Erythroblast (primary cell): ENCODE data around the gene AKR7A3.
A peak's percentile ranks its signal among the peaks of the same experiment; 100 is the strongest.
"Not testable (repeated sequence)": the region's sequence is repeated elsewhere in the genome, so short reads cannot be mapped to it uniquely, and the experiment has no call there.

Source experiments
- DNase-seq, 2 experiments: peaks; one replicate each; lab custom pipeline; 2025; lab: John Stamatoyannopoulos, UW
- GATA1 ChIP-seq: IDR thresholded peaks from 2 replicates; pipeline ENCODE4 v1.6.1; 2011; ENCODE audit warnings: low read depth, mild to moderate bottlenecking, control low read depth, low read length, moderate library complexity
- POLR2A ChIP-seq: IDR thresholded peaks from 2 replicates; pipeline ENCODE4 v1.6.1; 2011; ENCODE audit warnings: mild to moderate bottlenecking, low read length

The AKR7A3 gene

GRCh38 chr1:19260211-19261138 is 28.1 kb downstream of the AKR7A3 start:
- TF ChIP-seq POLR2A (no peak), GATA1 (no peak)
- DNase-seq = peak; percentile 11 to 12

DNA sequence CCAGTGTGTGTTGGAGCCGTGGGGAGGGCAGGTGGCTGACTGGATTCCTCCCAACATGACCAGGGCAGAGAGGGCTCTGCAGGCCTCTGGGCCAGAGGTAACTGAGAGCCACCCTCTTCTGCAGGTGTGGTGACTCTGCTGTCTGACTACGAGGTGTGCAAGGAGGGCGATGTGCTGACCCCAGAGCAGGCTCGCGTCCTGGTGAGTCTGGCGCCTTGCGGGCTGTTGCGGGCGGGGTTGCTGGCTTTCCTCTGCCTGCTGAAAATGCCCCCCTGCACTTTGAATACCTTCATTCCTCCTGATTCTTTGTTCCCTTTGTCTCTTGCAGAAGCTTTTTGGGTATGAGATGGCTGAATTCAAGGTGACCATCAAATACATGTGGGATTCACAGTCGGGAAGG is 30.2 kb downstream of the AKR7A3 start:
- DNase-seq = no peak
- TF ChIP-seq GATA1 (no peak), POLR2A (no peak)

DNA sequence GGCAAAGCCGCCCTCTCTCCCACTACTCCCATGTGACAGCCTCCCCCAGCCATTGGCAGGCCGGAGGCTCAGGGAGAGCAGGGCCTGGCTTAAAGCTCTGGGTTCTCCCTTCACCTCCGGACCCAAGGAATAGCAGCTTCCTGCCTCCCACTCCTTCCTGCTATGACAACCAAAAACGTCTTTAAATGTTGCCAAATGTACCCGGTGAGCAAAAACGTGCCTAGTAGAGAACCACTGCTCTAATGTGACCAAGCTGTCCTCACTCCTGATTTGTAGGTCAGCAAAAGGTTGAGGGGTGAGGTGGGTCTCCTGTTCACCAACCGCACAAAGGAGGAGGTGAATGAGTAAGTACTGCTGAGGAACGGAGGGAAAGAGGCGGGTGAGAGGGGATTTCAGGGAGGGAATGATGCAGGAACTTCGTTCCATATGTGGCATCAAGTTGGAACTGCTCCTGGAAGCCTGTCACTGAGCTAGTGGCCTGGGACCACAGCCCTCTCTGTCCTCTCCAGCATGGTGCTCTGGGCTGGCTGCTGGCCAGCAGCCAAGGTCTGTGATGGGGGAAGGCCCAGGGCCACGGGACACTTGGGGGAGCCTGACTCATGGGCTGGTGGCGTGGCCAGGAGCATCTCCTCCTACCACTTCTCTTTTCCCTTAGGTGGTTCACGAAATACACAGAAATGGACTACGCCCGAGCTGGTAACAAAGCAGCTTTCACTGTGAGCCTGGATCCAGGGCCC is 31.2 kb downstream of the AKR7A3 start:
- peak in 1 of 2 experiments; percentile 28 for DNase-seq
- TF ChIP-seq GATA1 (no peak), POLR2A (no peak)

DNA sequence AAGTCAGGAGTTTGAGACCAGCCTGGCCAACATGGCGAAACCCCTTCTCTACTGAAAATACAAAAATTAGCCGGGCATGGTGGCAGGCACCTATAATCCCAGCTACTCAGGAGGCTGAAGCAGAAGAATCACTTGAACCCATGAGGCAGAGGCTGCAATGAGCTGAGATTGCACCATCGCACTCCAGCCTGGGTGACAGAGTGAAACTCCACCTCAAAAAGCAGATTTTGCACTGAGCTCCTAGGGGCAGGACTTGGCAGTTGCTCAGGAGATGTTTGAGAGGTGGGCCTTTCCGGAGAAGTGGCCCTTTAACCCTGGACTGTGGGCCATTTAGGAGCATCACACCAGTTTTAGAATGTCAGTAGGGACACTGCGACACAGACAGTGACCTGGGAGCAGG is 32.3 kb downstream of the AKR7A3 start:
- DNase-seq = not testable (repeated sequence)

DNA sequence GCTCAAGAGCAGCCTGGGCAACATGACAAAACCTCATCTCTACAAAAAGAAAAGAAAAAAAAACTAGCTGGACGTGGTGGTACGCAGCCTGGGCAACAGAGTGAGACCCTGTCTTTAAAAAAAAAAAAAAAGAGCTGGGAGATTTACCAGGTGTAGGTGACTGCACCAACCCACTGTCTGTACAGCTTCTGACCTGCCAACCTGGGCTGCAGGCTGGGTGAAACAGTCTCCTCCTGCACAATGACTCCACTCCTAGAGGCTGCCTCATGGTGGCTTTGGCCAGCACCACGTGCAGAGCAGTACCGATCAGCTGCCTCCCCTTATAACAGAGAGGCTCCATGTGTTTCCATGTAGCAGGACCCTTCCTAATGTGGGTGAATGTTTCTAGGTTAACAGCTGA is 33.3 kb downstream of the AKR7A3 start:
- TF ChIP-seq POLR2A (no peak), GATA1 (no peak)
- no peak for DNase-seq

GRCh38 chr1:19254416-19254815 is 34.2 kb downstream of the AKR7A3 start:
- no peak for DNase-seq
- TF ChIP-seq POLR2A (no peak), GATA1 (no peak)

GRCh38 chr1:19251305-19252196 is 37.0 kb downstream of the AKR7A3 start, which contains the start of the genes EMC1 and MRTO4:
Gene EMC1, minus strand, starts transcription at chr1:19251524. Its CDS starts 15 bp downstream, at chr1:19251509.
Gene MRTO4, plus strand, starts transcription at chr1:19251805. Its CDS starts 31 bp downstream, at chr1:19251836.
- peak; percentile 91 to 94 for DNase-seq
- TF ChIP-seq GATA1 (no peak), POLR2A (peak; percentile 82)

DNA sequence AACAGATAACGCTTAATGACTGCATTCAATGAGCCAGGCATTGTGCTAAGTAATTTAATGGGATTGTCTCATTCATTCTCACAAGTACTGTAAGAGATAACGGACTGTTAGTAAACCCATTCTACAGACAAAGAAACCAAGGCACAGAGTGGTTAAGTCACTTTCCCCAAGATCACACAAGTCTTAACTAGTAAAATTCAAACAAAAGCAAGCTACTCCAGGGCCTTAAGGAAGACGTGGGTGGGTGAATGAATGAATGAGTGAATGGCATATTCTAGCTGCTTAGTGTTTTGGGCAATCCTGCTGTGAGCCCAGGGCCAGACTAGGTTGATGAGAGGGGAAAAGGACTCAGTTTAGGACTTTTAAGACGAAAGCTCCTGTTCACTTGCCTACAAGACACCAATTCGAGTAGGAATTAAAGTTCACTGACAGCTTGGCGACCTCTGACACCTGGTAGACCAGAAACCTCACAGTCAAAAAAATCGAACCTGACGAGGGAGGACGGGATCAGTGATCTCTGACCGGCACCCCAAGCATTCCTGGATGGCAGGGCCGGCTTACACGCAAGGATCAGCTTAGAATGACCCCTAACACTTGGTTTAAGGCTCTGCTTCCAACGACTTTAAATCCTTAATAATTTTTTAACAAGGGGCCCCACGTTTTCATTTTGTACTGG is 37.8 kb downstream of the AKR7A3 start:
- no peak for TF ChIP-seq POLR2A
- TF ChIP-seq GATA1 = no peak

DNA sequence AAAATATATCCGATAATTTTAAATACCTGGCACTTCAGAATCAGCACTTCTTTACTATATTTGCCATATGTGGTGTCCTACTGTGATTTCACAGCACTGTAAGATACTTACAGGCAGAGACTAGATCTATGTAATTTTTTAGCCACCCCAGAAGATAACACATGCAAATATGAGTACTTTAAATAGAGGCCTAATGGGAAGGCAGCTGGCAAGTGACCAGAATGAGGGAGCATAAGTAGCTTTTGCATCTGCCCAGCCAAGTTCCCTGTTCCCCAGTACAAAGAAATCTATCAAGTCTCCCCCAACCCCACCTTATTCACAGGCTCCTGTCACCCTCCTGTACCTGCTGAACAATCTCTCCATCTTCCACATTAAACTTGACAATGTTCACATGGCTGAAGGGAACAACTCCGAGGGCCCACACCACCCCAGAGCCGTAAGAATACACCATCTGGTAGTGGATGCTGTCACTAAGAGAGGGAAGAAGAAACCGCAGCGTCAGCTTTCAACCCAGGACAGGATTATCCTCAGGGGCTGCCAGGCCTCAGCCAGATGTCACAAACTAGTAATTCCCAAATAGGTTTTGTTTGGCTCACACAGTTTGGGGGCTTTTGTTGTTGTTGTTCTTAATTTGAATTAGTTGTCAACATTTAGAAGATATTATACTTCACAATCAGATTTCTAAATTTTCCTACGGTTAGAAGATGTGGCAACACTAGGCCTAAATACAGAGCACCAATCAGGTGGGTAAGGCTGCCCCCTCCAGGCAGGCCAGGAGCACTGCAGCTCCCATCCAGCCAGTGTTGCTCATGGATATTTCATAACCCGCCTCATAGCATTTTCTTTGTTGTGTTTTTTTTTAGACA is 47.7 kb downstream of the AKR7A3 start:
- TF ChIP-seq GATA1 = no peak
- no peak for TF ChIP-seq POLR2A
- DNase-seq = peak; percentile 69 to 83

More for the DNA sequence above, 37.8 kb downstream of the AKR7A3 start:
- peak; percentile 58 to 65 for DNase-seq

DNA sequence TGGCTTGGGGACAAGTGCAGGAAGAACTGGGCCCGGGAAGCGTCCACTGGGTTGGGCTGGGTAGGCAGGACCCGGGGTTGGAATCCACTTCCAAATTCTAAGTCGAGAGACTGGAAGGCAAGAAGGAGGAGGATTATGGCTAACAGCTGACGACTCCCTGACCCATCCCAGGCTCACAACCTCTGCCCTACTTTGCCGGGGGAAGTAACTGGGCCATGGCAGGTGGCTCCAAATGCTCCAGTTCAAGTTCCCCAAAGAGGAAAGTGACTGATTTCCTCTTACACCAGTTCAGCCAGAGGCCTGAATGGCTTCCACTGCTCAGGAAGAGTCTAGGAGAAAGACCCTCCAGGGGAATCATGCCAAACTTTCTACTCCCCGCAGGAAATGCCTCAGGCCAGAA is 48.7 kb downstream of the AKR7A3 start:
- DNase-seq = no peak
- TF ChIP-seq GATA1 (no peak), POLR2A (no peak)

GRCh38 chr1:19234224-19234623 is 54.3 kb downstream of the AKR7A3 start:
- TF ChIP-seq POLR2A (no peak), GATA1 (no peak)
- DNase-seq = no peak
